ENCODE data around the gene RYR2.

GRCh38 chr1:237608433-237608832 lies 566.4 kb downstream of the RYR2 start:
- no peak for TF ChIP-seq SP1 (IDR thresholded peaks at IDR 0.05)
- TF ChIP-seq FOXM1 (IDR thresholded peaks at IDR 0.05; ENCODE audit: borderline replicate concordance) = no peak
- no peak for TF ChIP-seq LEF1 (IDR thresholded peaks at IDR 0.05; ENCODE audit: borderline replicate concordance)
- TF ChIP-seq NFRKB (IDR thresholded peaks at IDR 0.05) = no peak
- TF ChIP-seq TARDBP (IDR thresholded peaks at IDR 0.05) = no peak
- no peak for TF ChIP-seq BHLHE40 (IDR thresholded peaks at IDR 0.05; ENCODE audit: borderline replicate concordance)
- TF ChIP-seq L3MBTL2 (conservative IDR thresholded peaks at IDR 0.05) = no peak
- TF ChIP-seq SUZ12 (IDR thresholded peaks at IDR 0.05) = no peak
- TF ChIP-seq PKNOX1 (IDR thresholded peaks at IDR 0.05) = no peak
- TF ChIP-seq HDGF (IDR thresholded peaks at IDR 0.05; ENCODE audit: borderline replicate concordance) = no peak
- TF ChIP-seq FOXA1 (IDR thresholded peaks at IDR 0.05) = no peak
- TF ChIP-seq ELF4 (IDR thresholded peaks at IDR 0.05) = no peak
- TF ChIP-seq ZNF384 (IDR thresholded peaks at IDR 0.05) = no peak
- no peak for TF ChIP-seq FOXK2 (IDR thresholded peaks at IDR 0.05)

Measured in HEK293T (cell line).